Endodermal cell (in vitro differentiated cells): ENCODE data around the gene RPL18A. TPM values are rescaled to one million over a fixed set of nuclear protein-coding genes. Genes with fewer than 3 reads are reported as not detected.

Experiments used
- DNase-seq: peaks from one replicate; pipeline ENCODE4 v3.0.0-alpha.2; 2017
- H3K27ac ChIP-seq: 2 replicates; pipeline ENCODE4 v1.5.1; 2013; ENCODE audit warnings: mild to moderate bottlenecking, low read depth, low read length, moderate library complexity
- H3K27me3 ChIP-seq: 2 replicates; pipeline ENCODE4 v1.6.1; 2013; ENCODE audit warnings: mild to moderate bottlenecking, low read length, moderate library complexity; ENCODE audit not compliant: insufficient read depth, control insufficient read depth, poor library complexity, severe bottlenecking
- H3K36me3 ChIP-seq: 2 replicates; pipeline ENCODE4 v1.7.0; 2013; ENCODE audit warnings: mild to moderate bottlenecking, low read length, moderate library complexity; ENCODE audit not compliant: control insufficient read depth, insufficient read depth
- H3K4me1 ChIP-seq: one replicate; pipeline ENCODE4 v1.7.0; 2013; ENCODE audit warnings: low read length; ENCODE audit not compliant: control insufficient read depth, insufficient read depth
- H3K4me3 ChIP-seq: 2 replicates; pipeline ENCODE4 v1.5.1; 2013; ENCODE audit warnings: mild to moderate bottlenecking, low read length, moderate library complexity
- H3K9ac ChIP-seq: 2 replicates; pipeline ENCODE4 v1.6.1; 2013; ENCODE audit warnings: mild to moderate bottlenecking, low read length, moderate library complexity; ENCODE audit not compliant: poor library complexity, severe bottlenecking; ENCODE audit errors: extremely low read depth
- H3K9me3 ChIP-seq: 2 replicates; pipeline ENCODE4 v1.6.1; 2013; ENCODE audit warnings: mild to moderate bottlenecking, low read length, moderate library complexity; ENCODE audit not compliant: control insufficient read depth
- H3K27ac Mint-ChIP-seq: 2 replicates; pipeline ENCODE4 v1.8.0; 2020; ENCODE audit warnings: mixed read lengths
- H3K27me3 Mint-ChIP-seq: 2 replicates; pipeline ENCODE4 v1.8.0; 2021; ENCODE audit warnings: mild to moderate bottlenecking, mixed read lengths; ENCODE audit not compliant: insufficient read depth
- H3K36me3 Mint-ChIP-seq: 2 replicates; pipeline ENCODE4 v1.8.0; 2020; ENCODE audit warnings: low read depth, mixed read lengths
- H3K4me1 Mint-ChIP-seq: 2 replicates; pipeline ENCODE4 v1.8.0; 2020; ENCODE audit warnings: mixed read lengths
- H3K4me3 Mint-ChIP-seq: 2 replicates; pipeline ENCODE4 v1.8.0; 2020; ENCODE audit warnings: mild to moderate bottlenecking, moderate library complexity, mixed read lengths
- H3K9me3 Mint-ChIP-seq: 2 replicates; pipeline ENCODE4 v1.8.0; 2020; ENCODE audit warnings: mild to moderate bottlenecking, mixed read lengths
- CTCF ChIP-seq: fragments of 200-600 bp; sonication (generic); conservative IDR thresholded peaks from 2 replicates; pipeline ENCODE4 v1.5.0; 2021; ENCODE audit warnings: antibody characterized with exemption, mild to moderate bottlenecking
- WGBS, 2 experiments: methylation state at CpG; one replicate each; pipeline versions ENCODE4 v1.1.5 to v1.1.7; 2013; ENCODE audit warnings: missing lambda C conversion rate in 2 of 2, mixed read lengths in 1 of 2; ENCODE audit not compliant: insufficient coverage in 1 of 2, insufficient read length in 1 of 2; 5-methylcytosine and 5-hydroxymethylcytosine counted together
- total RNA-seq, 2 donors: library from RNA; stranded (reverse); fragmentation: NEBNext Ultra II Directional in 1 of 2; extraction: Animal tissue kit (Norgen Biotek cat#: 25700) in 1 of 2; gene quantifications; 2 replicates in 1 of 2; 3 replicates in 1 of 2; pipeline ENCODE4 v1.2.1, GENCODE V29; 2021

The RPL18A gene
- total RNA-seq, 2 donors from 2014 or later = 1,886 to 2,166 TPM

GRCh38 chr19:17830567-17831418 is 28.9 kb upstream of the RPL18A start:
- Mint-ChIP-seq H3K36me3 (no peaks in the 10 kb centered on the region), H3K4me3 (peak overlapping the region; percentile 78), H3K4me1 (peaks cover 3% of the 10 kb centered on the region), H3K9me3 (no peaks in the 10 kb centered on the region), H3K27me3 (peaks cover 28% of the 10 kb centered on the region), H3K27ac (peak overlapping the region; percentile 99)
- TF ChIP-seq CTCF = peak; percentile 3
- Histone ChIP-seq H3K4me1 (no peaks in the 10 kb centered on the region), H3K9ac (peak overlapping the region; percentile 59), H3K4me3 (peak overlapping the region; percentile 89), H3K36me3 (no peaks in the 10 kb centered on the region), H3K9me3 (no peaks in the 10 kb centered on the region), H3K27ac (no peak overlapping the region), H3K27me3 (peaks cover 14% of the 10 kb centered on the region)
- DNase-seq = peak; percentile 99
- WGBS, 2 experiments = 17 to 26% methylated on average over 13 to 43 of the region's 50 CpGs

- Mint-ChIP-seq H3K4me1 (peaks cover 5% of the 10 kb centered on the region), H3K27me3 (peaks cover 28% of the 10 kb centered on the region), H3K27ac (no peak overlapping the region), H3K9me3 (no peaks in the 10 kb centered on the region), H3K4me3 (peak overlapping the region; percentile 78), H3K36me3 (no peaks in the 10 kb centered on the region)
- no peak overlapping the region for H3K9ac ChIP-seq
- 58 to 92% methylated on average over 7 to 24 of the region's 25 CpGs for WGBS, 2 experiments
- TF ChIP-seq CTCF = no peak
- H3K4me1 ChIP-seq = no peaks in the 10 kb centered on the region
- no peaks in the 10 kb centered on the region for H3K36me3 ChIP-seq
- H3K27me3 ChIP-seq = peaks cover 14% of the 10 kb centered on the region
- H3K27ac ChIP-seq = no peak overlapping the region
- no peaks in the 10 kb centered on the region for H3K9me3 ChIP-seq
- H3K4me3 ChIP-seq = peak overlapping the region; percentile 73
- DNase-seq = no peak
Observed at GRCh38 chr19:17831419-17831888, 28.3 kb upstream of the RPL18A start.

GRCh38 chr19:17832443-17833208 is 27.1 kb upstream of the RPL18A start:
- peaks cover 28% of the 10 kb centered on the region for H3K27me3 Mint-ChIP-seq
- 94% methylated on average over 9 to 17 of the region's 17 CpGs for WGBS, 2 experiments
- H3K4me1 Mint-ChIP-seq = peaks cover 8% of the 10 kb centered on the region
- DNase-seq = no peak
- peaks cover 14% of the 10 kb centered on the region for H3K27me3 ChIP-seq
- H3K27ac Mint-ChIP-seq = no peak overlapping the region
- H3K4me3 ChIP-seq = no peak overlapping the region
- H3K27ac ChIP-seq = no peak overlapping the region
- H3K9ac ChIP-seq = no peak overlapping the region
- H3K36me3 Mint-ChIP-seq = no peaks in the 10 kb centered on the region
- no peaks in the 10 kb centered on the region for H3K4me1 ChIP-seq
- no peaks in the 10 kb centered on the region for H3K36me3 ChIP-seq
- H3K9me3 Mint-ChIP-seq = no peaks in the 10 kb centered on the region
- TF ChIP-seq CTCF = no peak
- H3K4me3 Mint-ChIP-seq = no peak overlapping the region
- no peaks in the 10 kb centered on the region for H3K9me3 ChIP-seq
